Ammon's horn (tissue), 1 donor: ENCODE data around the gene RFTN2.
A peak's percentile ranks its signal among the peaks of the same experiment; 100 is the strongest.
"Not testable (repeated sequence)": the region's sequence is repeated elsewhere in the genome, so short reads cannot be mapped to it uniquely, and the experiment has no call there.

Source experiments
- DNase-seq: peaks from one replicate; pipeline ENCODE4 v3.0.0-alpha.2; 2016; ENCODE audit warnings: low spot score

The RFTN2 gene

DNA sequence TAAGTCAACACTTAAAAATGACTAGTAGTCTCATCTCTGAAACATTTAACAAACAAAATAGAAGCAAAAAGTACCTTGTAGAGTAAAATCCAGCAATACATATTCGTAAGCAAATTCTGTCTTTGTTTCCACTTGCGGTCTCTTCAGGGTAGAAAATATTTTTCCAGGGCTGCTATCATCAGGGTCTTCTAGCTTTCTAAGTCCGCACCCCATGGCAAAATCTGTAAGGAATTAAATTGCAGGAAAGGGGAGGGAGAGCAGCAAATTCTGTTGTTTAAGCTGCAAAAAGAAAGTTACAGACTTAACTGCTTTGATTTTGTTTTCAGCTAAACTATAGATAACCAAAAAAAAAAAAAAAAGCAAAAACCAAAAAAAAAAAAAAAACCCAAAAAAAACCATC lies at the start of gene RFTN2:
RFTN2 (minus strand) TSS at position 342 of the 400 bp plus-strand sequence; CDS start at position 213, 129 bp downstream.
- DNase-seq, result peak; percentile 12

GRCh38 chr2:197717863-197718262 lies 42.5 kb upstream of the RFTN2 start:
- DNase-seq, result no peak

GRCh38 chr2:197713271-197713670 lies 37.9 kb upstream of the RFTN2 start:
- no peak for DNase-seq

DNA sequence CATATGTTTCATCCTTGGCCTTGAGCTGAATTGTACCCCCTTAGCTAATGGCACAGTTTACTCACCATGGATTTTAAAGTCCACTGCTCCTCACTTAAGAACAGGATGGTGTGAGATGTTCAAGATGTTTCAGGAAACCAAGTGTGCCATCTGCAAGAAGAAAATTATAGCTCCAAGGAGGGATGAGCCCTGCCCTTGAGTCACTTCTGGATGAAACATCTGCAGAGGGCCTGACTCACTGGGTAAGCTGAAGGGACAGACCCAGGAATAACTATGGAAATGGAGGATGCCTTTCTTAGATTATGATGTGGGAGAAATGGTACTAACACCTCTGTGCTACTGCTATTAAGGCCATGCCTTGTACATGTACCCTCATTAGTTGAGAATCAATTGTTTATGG lies 36.2 kb upstream of the RFTN2 start:
- no peak for DNase-seq

DNA sequence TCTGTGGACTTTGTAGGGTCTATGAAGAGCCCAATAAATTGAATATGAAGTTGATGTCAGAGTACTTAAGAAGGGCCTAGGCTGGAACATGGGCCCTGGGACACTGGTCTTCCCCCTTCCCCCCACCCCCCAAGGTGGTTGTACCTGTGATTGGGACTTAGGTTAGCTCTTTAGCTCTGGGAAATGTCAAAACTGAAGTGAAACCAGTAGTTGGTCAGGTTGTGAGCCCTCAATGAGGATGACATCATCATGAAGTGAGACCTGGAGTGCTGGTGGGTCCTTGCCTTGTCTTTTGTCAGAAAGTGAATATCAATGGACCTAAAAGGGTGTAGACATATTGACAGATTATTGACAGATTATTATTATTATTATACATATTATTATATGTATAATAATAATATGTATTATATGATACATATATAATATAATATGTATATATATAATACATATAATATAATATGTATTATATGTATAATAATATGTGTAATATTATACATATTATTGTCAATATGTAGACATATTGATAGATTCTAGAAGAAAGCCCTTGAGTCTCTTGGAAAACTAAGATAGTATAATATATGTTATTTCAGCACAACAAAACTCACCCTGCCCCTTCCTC lies 35.1 kb upstream of the RFTN2 start:
- no peak for DNase-seq

DNA sequence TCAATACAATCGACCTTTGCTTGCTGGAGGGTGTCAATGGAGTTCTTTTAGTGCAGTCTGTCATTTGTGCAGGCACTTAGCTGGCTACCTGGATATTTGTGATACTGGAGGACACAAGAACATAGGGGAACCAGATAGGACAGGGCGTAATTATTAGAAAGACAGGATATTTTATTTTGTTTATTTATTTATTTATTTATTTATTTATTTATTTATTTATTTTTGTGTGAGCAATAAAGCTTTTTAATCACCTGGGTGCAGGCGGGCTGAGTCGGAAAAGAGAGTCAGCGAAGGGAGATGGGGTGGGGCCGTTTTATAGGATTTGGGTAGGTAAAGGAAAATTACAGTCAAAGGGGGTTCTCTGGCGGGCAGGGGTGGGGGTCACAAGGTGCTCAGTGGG lies 33.8 kb upstream of the RFTN2 start:
- DNase-seq, result not testable (repeated sequence)

DNA sequence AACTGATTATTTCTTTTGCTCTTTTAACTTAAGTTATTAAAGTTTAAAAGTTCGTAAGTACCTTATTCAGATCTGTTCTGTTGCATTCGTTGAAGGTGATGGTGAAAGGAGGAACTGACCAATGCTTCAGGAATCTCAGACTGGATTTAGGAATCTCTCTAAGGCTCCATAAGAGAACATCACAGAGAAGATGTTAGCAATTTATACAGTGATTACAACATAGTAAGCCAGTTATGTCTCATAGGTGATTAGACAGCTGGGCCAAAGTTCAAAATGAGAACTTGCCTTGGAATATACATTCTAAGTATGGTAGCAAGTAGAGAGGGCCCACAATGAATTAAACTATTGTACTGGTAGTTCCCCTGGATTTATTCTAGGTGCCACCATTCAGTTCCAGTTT lies 32.9 kb upstream of the RFTN2 start:
- no peak for DNase-seq

- DNase-seq, result peak; percentile 71
These were observed 32.2 kb upstream of the RFTN2 start for GRCh38 chr2:197707316-197708213.

GRCh38 chr2:197706839-197707207 lies 31.4 kb upstream of the RFTN2 start:
- DNase-seq, result no peak

DNA sequence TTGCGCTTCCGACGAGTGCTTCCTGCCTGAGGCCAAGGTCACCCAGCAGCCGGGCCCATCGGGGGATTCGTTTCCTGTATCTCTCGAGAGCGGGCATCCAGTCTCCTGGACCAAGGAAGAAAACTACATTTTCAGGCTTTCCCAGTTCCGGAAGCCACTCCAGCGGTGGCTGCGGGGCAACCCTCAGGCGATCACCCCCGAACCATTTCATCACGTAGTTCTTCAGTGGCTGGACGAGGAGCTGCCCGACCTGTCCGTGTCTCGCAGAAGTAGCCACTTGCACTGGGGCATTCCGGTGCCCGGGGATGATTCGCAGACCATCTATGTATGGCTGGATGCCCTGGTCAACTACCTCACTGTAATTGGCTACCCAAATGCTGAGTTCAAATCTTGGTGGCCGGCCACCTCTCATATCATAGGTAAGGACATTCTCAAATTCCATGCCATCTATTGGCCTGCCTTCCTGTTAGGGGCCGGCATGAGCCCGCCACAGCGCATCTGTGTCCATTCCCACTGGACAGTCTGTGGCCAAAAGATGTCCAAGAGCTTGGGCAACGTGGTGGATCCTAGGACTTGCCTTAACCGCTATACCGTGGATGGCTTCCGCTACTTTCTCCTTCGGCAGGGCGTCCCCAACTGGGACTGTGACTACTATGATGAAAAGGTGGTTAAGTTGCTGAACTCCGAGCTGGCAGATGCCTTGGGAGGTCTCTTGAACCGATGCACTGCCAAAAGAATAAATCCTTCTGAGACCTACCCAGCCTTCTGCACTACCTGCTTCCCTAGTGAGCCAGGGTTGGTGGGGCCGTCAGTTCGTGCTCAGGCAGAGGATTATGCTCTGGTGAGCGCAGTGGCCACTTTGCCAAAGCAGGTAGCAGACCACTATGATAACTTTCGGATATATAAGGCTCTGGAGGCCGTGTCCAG lies 30.8 kb upstream of the RFTN2 start:
- DNase-seq, result peak; percentile 2

- DNase-seq, result peak; percentile 94
These were observed 29.9 kb upstream of the RFTN2 start, which contains the start of gene MARS2 for GRCh38 chr2:197705121-197705911. Gene MARS2, plus strand, starts transcription at chr2:197705369. Its CDS starts 37 bp downstream, at chr2:197705406.

DNA sequence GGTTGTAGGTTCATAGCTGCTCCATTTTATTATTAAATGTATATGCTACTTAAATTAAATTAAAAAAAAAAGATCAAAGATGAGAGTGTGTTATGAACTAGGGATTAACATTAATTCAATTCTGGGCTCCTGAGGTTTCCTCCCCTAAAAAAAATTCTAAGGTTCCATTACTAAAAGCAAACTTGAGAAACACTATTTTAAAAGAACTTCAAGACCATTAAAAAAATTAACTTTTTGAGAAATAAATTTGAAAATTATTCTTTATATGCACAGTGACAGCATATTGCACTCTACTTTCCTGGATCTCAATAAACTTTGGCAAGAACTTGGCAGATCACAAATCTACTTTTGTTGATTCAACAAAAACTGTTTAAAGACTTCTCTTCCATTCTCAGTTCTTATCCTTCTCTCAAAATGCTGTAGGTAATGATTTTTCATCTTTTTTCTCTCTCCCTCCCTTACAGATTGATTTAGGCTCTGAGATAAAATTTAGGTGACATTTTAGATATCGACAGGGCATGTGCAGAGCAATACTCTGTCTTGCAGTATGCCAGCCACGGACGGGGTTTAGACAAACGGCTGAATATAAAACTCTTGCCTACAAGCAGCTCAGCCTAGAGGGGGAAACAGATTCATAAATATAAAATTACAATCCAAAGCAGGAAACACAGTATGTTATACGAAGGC lies 29.2 kb upstream of the RFTN2 start:
- DNase-seq, result no peak

DNA sequence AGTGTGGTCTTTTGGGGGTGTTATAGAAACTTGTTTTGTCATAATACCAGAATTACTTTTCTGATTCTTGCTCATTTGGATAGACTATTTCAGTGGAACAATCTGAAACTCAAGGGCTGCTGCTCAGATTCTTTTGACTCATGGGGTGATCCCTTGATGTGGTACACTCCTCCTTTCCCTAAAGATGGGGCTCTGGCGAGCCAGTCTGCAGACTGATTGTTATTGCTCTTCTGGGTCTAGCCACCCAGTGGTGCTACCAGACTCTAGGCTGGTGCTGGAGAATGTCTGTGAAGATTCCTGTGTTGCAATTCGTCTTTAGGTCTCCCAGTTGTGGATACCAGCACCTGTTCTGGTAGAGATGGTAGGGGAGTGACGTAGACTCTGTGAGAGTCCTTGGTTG lies 25.6 kb upstream of the RFTN2 start:
- DNase-seq, result no peak

DNA sequence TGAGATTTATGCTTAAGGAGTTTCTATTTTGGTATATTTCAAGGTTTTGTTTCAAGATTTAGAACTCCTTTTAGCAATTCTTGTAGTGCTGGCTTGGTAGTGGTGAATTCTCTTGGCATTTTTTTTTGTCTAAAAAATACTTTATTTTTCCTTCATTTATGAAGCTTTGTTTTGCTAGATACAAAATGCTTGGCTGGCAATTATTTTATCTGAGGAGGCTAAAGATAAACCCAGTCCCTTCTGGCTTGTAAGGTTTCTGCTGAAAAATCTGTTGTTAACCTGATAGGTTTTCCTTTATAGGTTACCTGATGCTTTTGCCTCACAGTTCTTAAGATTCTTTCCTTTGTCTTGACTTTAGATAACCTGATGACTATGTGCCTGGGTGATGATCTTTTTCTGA lies 24.3 kb upstream of the RFTN2 start:
- DNase-seq, result not testable (repeated sequence)

- not testable (repeated sequence) for DNase-seq
These were observed 21.2 kb upstream of the RFTN2 start for GRCh38 chr2:197696571-197696970.

- DNase-seq, result not testable (repeated sequence)
These were observed 20.6 kb upstream of the RFTN2 start for GRCh38 chr2:197695971-197696370.

- DNase-seq, result not testable (repeated sequence)
These were observed 19.8 kb upstream of the RFTN2 start for GRCh38 chr2:197695206-197695605.

GRCh38 chr2:197677483-197677882 lies 2.1 kb upstream of the RFTN2 start:
- DNase-seq, result no peak

DNA sequence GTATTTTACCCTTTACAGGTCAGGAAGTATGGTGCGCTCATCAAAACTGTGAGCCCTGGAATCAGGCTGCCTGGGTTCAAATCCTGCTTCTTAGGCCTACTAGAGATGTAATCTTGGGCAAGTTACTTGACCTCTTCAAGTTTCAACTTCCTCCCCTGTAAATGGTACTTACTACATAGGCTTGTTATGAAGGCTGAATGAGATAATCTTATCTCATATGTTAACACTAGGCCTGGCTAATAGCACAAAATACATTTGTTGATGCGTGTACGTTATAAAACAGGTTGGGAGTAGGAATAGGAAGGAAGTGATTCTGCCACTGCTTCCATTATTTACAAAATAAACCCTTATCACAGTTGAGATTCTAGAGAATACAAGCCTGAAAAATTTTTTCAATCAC lies 1.7 kb upstream of the RFTN2 start:
- DNase-seq, result no peak

DNA sequence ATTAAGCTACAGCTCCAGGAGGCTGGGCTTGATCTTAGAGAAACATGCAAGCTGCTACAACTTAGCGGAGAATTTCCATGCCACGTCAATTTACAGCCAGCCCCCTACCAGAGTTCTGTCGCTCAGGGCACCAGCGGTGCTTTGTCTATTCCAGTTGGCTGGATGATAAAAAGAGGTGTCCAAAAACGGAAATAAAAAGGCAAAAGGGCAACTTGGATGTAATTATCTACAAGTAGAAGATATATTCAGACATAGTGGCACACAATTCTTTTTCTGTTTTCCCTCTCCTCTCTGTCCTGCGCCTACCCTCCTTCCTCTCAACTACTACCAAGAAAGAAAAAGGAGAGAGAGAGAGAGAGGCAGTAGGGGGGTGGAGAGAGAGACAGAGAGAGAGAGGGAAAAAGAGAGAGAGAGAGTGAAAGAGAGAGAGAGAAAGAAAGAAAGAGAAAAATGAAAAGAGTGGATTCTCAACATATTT lies 363 bp upstream of the RFTN2 start:
- DNase-seq, result peak; percentile 78

GRCh38 chr2:197674591-197674990 lies 796 bp downstream of the RFTN2 start:
- peak; percentile 75 for DNase-seq
